Neural cell (in vitro differentiated cells): ENCODE results near the gene TIPARP. TPM values are rescaled to one million over a fixed set of nuclear protein-coding genes. Genes with fewer than 3 reads are reported as not detected.

Experiments used
- H2AFZ ChIP-seq: fragments of 200-600, 300-800 bp; sonication (generic), shearing (Covaris generic); 2 replicates; pipeline ENCODE4 v1.6.0; 2014; ENCODE audit warnings: low read depth, mild to moderate bottlenecking, antibody characterized with exemption, low read length, moderate library complexity
- H3F3A ChIP-seq: fragments of 200-600 bp; shearing (Covaris generic); 2 replicates; pipeline ENCODE4 v1.6.1; 2016; ENCODE audit warnings: mild to moderate bottlenecking, moderate library complexity, mixed read lengths, antibody characterized with exemption, low read length; ENCODE audit not compliant: insufficient read depth, poor library complexity, severe bottlenecking
- H3K27ac ChIP-seq: fragments of 200-600, 300-800 bp; sonication (generic), shearing (Covaris generic); 2 replicates; pipeline ENCODE4 v1.5.1; 2014; ENCODE audit warnings: mild to moderate bottlenecking, low read length, moderate library complexity
- H3K27me3 ChIP-seq: fragments of 300-800, 200-600 bp; sonication (generic), shearing (Covaris generic); 2 replicates; pipeline ENCODE4 v1.6.0; 2014; ENCODE audit warnings: mild to moderate bottlenecking, low read depth, low read length, moderate library complexity; ENCODE audit not compliant: insufficient read depth
- H3K36me3 ChIP-seq: fragments of 300-800, 200-600 bp; sonication (generic), shearing (Covaris generic); 2 replicates; pipeline ENCODE4 v1.5.1; 2014; ENCODE audit warnings: mild to moderate bottlenecking, antibody characterized with exemption, low read length, moderate library complexity; ENCODE audit not compliant: insufficient read depth
- H3K4me2 ChIP-seq: fragments of 300-800, 200-600 bp; sonication (generic), shearing (Covaris generic); 2 replicates; pipeline ENCODE4 v1.6.0; 2014; ENCODE audit warnings: mild to moderate bottlenecking, low read length
- H3K4me3 ChIP-seq: fragments of 300-800, 200-600 bp; sonication (generic), shearing (Covaris generic); 2 replicates; pipeline ENCODE4 v1.5.1; 2014; ENCODE audit warnings: mild to moderate bottlenecking, low read length, moderate library complexity
- H3K79me2 ChIP-seq: fragments of 200-600 bp; shearing (Covaris generic); replicated peaks from 2 replicates; pipeline ENCODE4 v1.6.0; 2014; ENCODE audit warnings: mild to moderate bottlenecking, low read length, moderate library complexity; ENCODE audit not compliant: insufficient read depth
- H3K9ac ChIP-seq: fragments of 300-800, 200-600 bp; sonication (generic), shearing (Covaris generic); 2 replicates; pipeline ENCODE4 v1.6.1; 2016; ENCODE audit warnings: mild to moderate bottlenecking, low read length, mixed read lengths
- H3K9me2 ChIP-seq: fragments of 200-600 bp; shearing (Covaris generic); 2 replicates; pipeline ENCODE4 v1.6.1; 2016; ENCODE audit warnings: mild to moderate bottlenecking, low read length, mixed read lengths; ENCODE audit not compliant: insufficient read depth
- H3K9me3 ChIP-seq: fragments of 200-600, 300-800 bp; sonication (generic), shearing (Covaris generic); 2 replicates; pipeline ENCODE4 v1.6.1; 2016; ENCODE audit warnings: mild to moderate bottlenecking, mixed run types, low read length, moderate library complexity, mixed read lengths
- H4K20me1 ChIP-seq: fragments of 200-600 bp; shearing (Covaris generic); 2 replicates; pipeline ENCODE4 v1.6.1; 2016; ENCODE audit warnings: mild to moderate bottlenecking, mixed run types; ENCODE audit not compliant: insufficient read depth
- EP300 ChIP-seq: fragments of 450-650 bp; conservative IDR thresholded peaks from 2 replicates; pipeline ENCODE4 v1.6.1; 2014; ENCODE audit warnings: antibody characterized with exemption, mild to moderate bottlenecking, moderate library complexity; ENCODE audit not compliant: poor library complexity, severe bottlenecking
- EZH2 ChIP-seq: fragments of 200-600, 300-800 bp; shearing (Covaris generic), sonication (generic); IDR thresholded peaks from 2 replicates; pipeline ENCODE4 v1.6.1; 2014; ENCODE audit warnings: antibody characterized with exemption, low read length, borderline replicate concordance, mild to moderate bottlenecking; ENCODE audit not compliant: insufficient read depth, poor library complexity, severe bottlenecking
- POLR2AphosphoS5 ChIP-seq: IDR thresholded peaks from 2 replicates; pipeline ENCODE4 v1.6.1; 2012
- RAD21 ChIP-seq: fragments of 450-650 bp; conservative IDR thresholded peaks from 2 replicates; pipeline ENCODE4 v1.6.1; 2014; ENCODE audit warnings: antibody characterized with exemption, mild to moderate bottlenecking, moderate library complexity
- REST ChIP-seq: IDR thresholded peaks from 2 replicates; pipeline ENCODE4 v1.6.1; 2012; ENCODE audit warnings: borderline replicate concordance
- SMC3 ChIP-seq: fragments of 450-650 bp; conservative IDR thresholded peaks from 2 replicates; pipeline ENCODE4 v1.6.1; 2014; ENCODE audit warnings: antibody characterized with exemption, mild to moderate bottlenecking, moderate library complexity; ENCODE audit not compliant: poor library complexity
- TAF1 ChIP-seq: IDR thresholded peaks from 2 replicates; pipeline ENCODE4 v1.6.1; 2012; ENCODE audit warnings: low read depth
- polyA plus RNA-seq: library from polyadenylated mRNA; depleted of rRNA; stranded (reverse); fragments of >200 nt; gene quantifications from 2 replicates; pipeline ENCODE4 v1.2.3, GENCODE V29; 2014
- TF ChIP-seq, protein P1 (sequence below): fragments of 450-650 bp; IDR thresholded peaks from 2 replicates; pipeline ENCODE4 v1.5.1; 2014; ENCODE audit warnings: antibody characterized with exemption, mild to moderate bottlenecking, moderate library complexity; ENCODE audit not compliant: poor library complexity, severe bottlenecking

Gene TIPARP
- polyA plus RNA-seq, 1 donor from 2014 or later: 5.4 TPM

DNA sequence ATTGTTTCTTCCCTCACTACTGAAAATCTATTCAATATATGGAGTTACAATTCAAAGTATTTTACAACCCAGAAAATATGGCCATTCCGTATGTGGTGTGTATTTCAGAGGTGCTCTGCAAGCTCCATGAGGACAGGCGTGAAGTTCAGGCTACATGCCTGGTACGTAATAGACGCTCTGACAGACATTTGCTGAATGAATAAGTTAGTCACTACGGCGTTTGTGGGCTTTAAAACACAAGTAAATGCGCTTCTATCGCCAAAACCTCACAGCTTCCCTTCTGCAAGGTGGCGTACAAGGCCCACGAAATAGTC is 701 bp upstream of the TIPARP start:
- H3K9me2 ChIP-seq: no peaks in the 10 kb centered on the region
- H3K9me3 ChIP-seq: no peaks in the 10 kb centered on the region
- H3K27me3 ChIP-seq: no peaks in the 10 kb centered on the region
- no peak overlapping the region for H3K4me2 ChIP-seq
- peak overlapping the region; percentile 79 for H3K4me3 ChIP-seq
- no peaks in the 10 kb centered on the region for H3K36me3 ChIP-seq
- H2AFZ ChIP-seq: peak overlapping the region; percentile 71
- H4K20me1 ChIP-seq: no peaks in the 10 kb centered on the region
- no peaks in the 10 kb centered on the region for H3K79me2 ChIP-seq
- H3K9ac ChIP-seq: peak overlapping the region; percentile 67
- no peaks in the 10 kb centered on the region for H3F3A ChIP-seq
- H3K27ac ChIP-seq: peak overlapping the region; percentile 56
- TF ChIP-seq RAD21: no peak
- no peak for TF ChIP-seq POLR2AphosphoS5
- TF ChIP-seq SMC3: no peak
- no peak for TF ChIP-seq TAF1
- TF ChIP-seq, protein P1, sequence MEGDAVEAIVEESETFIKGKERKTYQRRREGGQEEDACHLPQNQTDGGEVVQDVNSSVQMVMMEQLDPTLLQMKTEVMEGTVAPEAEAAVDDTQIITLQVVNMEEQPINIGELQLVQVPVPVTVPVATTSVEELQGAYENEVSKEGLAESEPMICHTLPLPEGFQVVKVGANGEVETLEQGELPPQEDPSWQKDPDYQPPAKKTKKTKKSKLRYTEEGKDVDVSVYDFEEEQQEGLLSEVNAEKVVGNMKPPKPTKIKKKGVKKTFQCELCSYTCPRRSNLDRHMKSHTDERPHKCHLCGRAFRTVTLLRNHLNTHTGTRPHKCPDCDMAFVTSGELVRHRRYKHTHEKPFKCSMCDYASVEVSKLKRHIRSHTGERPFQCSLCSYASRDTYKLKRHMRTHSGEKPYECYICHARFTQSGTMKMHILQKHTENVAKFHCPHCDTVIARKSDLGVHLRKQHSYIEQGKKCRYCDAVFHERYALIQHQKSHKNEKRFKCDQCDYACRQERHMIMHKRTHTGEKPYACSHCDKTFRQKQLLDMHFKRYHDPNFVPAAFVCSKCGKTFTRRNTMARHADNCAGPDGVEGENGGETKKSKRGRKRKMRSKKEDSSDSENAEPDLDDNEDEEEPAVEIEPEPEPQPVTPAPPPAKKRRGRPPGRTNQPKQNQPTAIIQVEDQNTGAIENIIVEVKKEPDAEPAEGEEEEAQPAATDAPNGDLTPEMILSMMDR: no peak
- TF ChIP-seq REST: no peak
- TF ChIP-seq EP300: no peak
- no peak for TF ChIP-seq EZH2

DNA sequence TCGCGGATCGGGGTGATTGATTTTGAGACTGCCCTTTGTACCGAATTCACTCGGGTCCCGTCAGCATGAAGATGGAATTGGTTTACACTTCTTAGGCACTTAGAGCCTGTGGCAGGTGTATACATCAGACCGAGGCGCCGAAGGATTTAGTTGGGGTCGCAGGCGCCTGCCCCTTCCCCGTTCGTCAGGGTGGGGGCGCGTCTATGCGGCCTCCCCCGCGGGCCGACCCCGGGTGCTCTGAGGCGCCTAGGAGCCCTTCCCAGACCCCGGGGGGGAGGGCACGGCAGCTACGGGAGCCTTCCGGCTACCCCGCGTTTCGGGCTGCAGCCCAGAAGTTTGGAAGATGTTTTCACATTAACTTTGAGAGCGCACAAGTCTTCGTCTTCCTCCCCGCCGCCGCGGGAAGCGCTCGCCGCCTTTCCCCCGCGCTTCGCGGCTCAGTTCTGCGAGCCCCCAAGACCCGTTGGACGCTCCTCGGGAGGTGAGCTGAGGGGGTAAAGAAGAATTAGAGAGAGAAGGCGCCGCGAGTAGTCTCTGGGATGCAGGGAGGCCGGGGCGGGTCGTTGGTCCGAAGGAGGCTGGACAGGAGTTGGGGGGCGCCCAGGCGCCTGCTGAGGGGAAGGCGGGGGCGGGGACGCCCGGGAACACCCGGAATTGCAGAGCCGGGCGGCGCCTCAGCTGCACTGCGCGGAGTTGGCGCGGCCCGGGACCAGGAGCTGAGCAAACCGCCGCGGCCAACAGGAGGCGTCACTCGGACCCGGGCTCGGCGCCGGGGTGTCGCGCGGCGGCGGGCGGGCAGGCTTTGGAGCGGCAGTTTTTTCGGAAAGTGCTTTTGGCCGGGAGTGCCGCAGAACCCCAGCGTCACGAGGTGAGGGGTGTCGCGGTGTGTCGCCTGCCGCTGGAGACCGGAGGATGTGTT is 780 bp downstream of the TIPARP start:
- peak overlapping the region; percentile 67 for H3K9ac ChIP-seq
- H3K4me2 ChIP-seq: peak overlapping the region; percentile 85
- TF ChIP-seq TAF1 (peak; percentile 19), EP300 (no peak), SMC3 (peak; percentile 44), EZH2 (no peak), REST (no peak)
- TF ChIP-seq, protein P1: peak; percentile 57
- no peaks in the 10 kb centered on the region for H3K27me3 ChIP-seq
- H3K79me2 ChIP-seq: no peaks in the 10 kb centered on the region
- no peaks in the 10 kb centered on the region for H3K9me3 ChIP-seq
- peak overlapping the region; percentile 79 for H3K4me3 ChIP-seq
- no peaks in the 10 kb centered on the region for H3K36me3 ChIP-seq
- H3K27ac ChIP-seq: peak overlapping the region; percentile 60
- no peaks in the 10 kb centered on the region for H4K20me1 ChIP-seq
- peak overlapping the region; percentile 61 for H2AFZ ChIP-seq
- H3K9me2 ChIP-seq: no peaks in the 10 kb centered on the region
- no peaks in the 10 kb centered on the region for H3F3A ChIP-seq
